Gastrocnemius medialis (tissue), 4 donors: ENCODE results near the gene ARMH1. TPM values are rescaled to one million over a fixed set of nuclear protein-coding genes. Genes with fewer than 3 reads are reported as not detected.

Source experiments
- ATAC-seq, 2 donors: fragments of 150-250 bp; one replicate each; pipeline ENCODE4 v1.9.1; 2016
- DNase-seq, 2 donors: peaks; one replicate each; pipeline ENCODE4 v3.0.0-alpha.2; 2019
- H3K27ac ChIP-seq, 4 donors: fragments of 200-600 bp; sonication (generic); 1 replicate in 1 of 4; 2 replicates in 3 of 4; pipeline ENCODE4 v1.5.1; 2016 to 2018; ENCODE audit warnings: mild to moderate bottlenecking in 2 of 4, moderate library complexity in 1 of 4
- H3K27me3 ChIP-seq, 3 donors: fragments of 200-600 bp; sonication (generic) in 2 of 3; 1 replicate in 1 of 3; 2 replicates in 2 of 3; pipeline versions ENCODE4 v1.5.1 to v1.6.0; 2016 to 2019; ENCODE audit warnings: mild to moderate bottlenecking in 1 of 3, moderate library complexity in 1 of 3
- H3K36me3 ChIP-seq, 2 donors: fragments of 200-600 bp; sonication (generic) in 1 of 2; one replicate each; pipeline ENCODE4 v1.5.1; 2017 to 2018
- H3K4me1 ChIP-seq, 2 donors: fragments of 200-600 bp; sonication (generic) in 1 of 2; one replicate each; pipeline ENCODE4 v1.5.1; 2016 to 2017; ENCODE audit warnings: mild to moderate bottlenecking in 2 of 2
- H3K4me3 ChIP-seq, 4 donors: fragments of 200-600 bp; sonication (generic) in 3 of 4; 1 replicate in 1 of 4; 2 replicates in 3 of 4; pipeline ENCODE4 v1.5.1; 2016 to 2019; ENCODE audit warnings: mild to moderate bottlenecking in 2 of 4
- H3K9me3 ChIP-seq, 3 donors: fragments of 200-600 bp; sonication (generic) in 2 of 3; 1 replicate in 1 of 3; 2 replicates in 2 of 3; pipeline ENCODE4 v1.5.1; 2016 to 2019
- CTCF ChIP-seq, 5 experiments: fragments of 450-650 bp in 3 of 5; fragments of 200-600 bp in 2 of 5; sonication (generic) in 2 of 5; IDR thresholded peaks in 4 of 5; conservative IDR thresholded peaks in 1 of 5; 1 replicate in 4 of 5; 2 replicates in 1 of 5; pipeline ENCODE4 v1.5.1; 2016 to 2019; ENCODE audit warnings: antibody characterized with exemption in 5 of 5, mild to moderate bottlenecking in 3 of 5, moderate library complexity in 3 of 5
- POLR2A ChIP-seq, 2 donors: fragments of 450-650 bp; IDR thresholded peaks; one replicate each; pipeline ENCODE4 v1.6.1; 2017; ENCODE audit warnings: antibody characterized with exemption in 2 of 2, mild to moderate bottlenecking in 2 of 2, moderate library complexity in 2 of 2
- in situ Hi-C, 4 donors: fragments of 200-750 bp; cut with MboI; loops; one replicate each; pipeline versions ENCODE4 v1.15.0 to v1.8.0; 2017; ENCODE audit warnings: low sequenced_read_pairs in 4 of 4
- intact Hi-C: fragments of 100-400 bp; cut with DNase I; formaldehyde crosslinking; loops from one replicate; pipeline ENCODE4 v1.15.1; 2023; ENCODE audit warnings: low total_unique reads
- total RNA-seq, 4 donors: library from RNA; depleted of rRNA; stranded (reverse); fragments of >200 nt; gene quantifications; one replicate each; pipeline versions ENCODE4 v1.1.0 to v1.2.3, GENCODE V29; 2016

The ARMH1 gene
- total RNA-seq, 4 donors from 2014 or later: 0.78 TPM; not detected in 3

- peaks cover 0 to 7% of the 10 kb centered on the region in 2 donors for H3K36me3 ChIP-seq
- in situ Hi-C loops: loop anchor here in 1 of 4 donors (10.0 kb wide), 1 partner anchor 51 kb away; no protein-coding TSS in a partner anchor
- no peak overlapping the region for H3K27ac ChIP-seq
- H3K9me3 ChIP-seq: no peaks in the 10 kb centered on the region
- H3K27me3 ChIP-seq: no peaks in the 10 kb centered on the region
- DNase-seq (no peak), ATAC-seq (no peak)
- no peak for TF ChIP-seq POLR2A (IDR thresholded peaks at IDR 0.05)
- peak in 4 of 5 experiments; percentile 22 to 55 (median 40) for TF ChIP-seq CTCF (IDR thresholded peaks at IDR 0.05 in 4 of 5, conservative IDR thresholded peaks at IDR 0.05 in 1 of 5)
- peaks cover 0 to 11% of the 10 kb centered on the region in 2 donors for H3K4me1 ChIP-seq
- intact Hi-C loops: loop anchor here (10.0 kb wide), 1 partner anchor 441 kb away; the partner anchor contains the start of gene DMAP1
- H3K4me3 ChIP-seq: no peak overlapping the region
These were observed 18.9 kb upstream of the ARMH1 start for GRCh38 chr1:44655609-44656008.

GRCh38 chr1:44659566-44659965, 14.9 kb upstream of the ARMH1 start:
- no peaks in the 10 kb centered on the region for H3K9me3 ChIP-seq
- intact Hi-C loops (loop anchor here (10.0 kb wide), 1 partner anchor 445 kb away; the partner anchor contains the start of gene DMAP1), in situ Hi-C loops (loop anchor here in 1 of 4 donors (10.0 kb wide), 1 partner anchor 55 kb away; no protein-coding TSS in a partner anchor)
- no peak overlapping the region for H3K4me3 ChIP-seq
- no peak overlapping the region for H3K27ac ChIP-seq
- no peaks in the 10 kb centered on the region for H3K27me3 ChIP-seq
- ATAC-seq (no peak), DNase-seq (no peak)
- H3K36me3 ChIP-seq: no peaks in the 10 kb centered on the region
- TF ChIP-seq CTCF (IDR thresholded peaks at IDR 0.05 in 4 of 5, conservative IDR thresholded peaks at IDR 0.05 in 1 of 5) (no peak), POLR2A (IDR thresholded peaks at IDR 0.05) (no peak)
- peaks cover 0 to 8% of the 10 kb centered on the region in 2 donors for H3K4me1 ChIP-seq

- ATAC-seq (peak; percentile 23 to 46), DNase-seq (peak; percentile 21 to 62)
- intact Hi-C loops (no loop called here), in situ Hi-C loops (no loop called here)
- Histone ChIP-seq H3K4me1 (peaks cover 0 to 8% of the 10 kb centered on the region in 2 donors), H3K27ac (no peak overlapping the region), H3K9me3 (no peaks in the 10 kb centered on the region), H3K27me3 (no peaks in the 10 kb centered on the region), H3K4me3 (no peak overlapping the region), H3K36me3 (no peaks in the 10 kb centered on the region)
- TF ChIP-seq POLR2A (IDR thresholded peaks at IDR 0.05) (no peak), CTCF (IDR thresholded peaks at IDR 0.05 in 4 of 5, conservative IDR thresholded peaks at IDR 0.05 in 1 of 5) (no peak)
These were observed 14.3 kb upstream of the ARMH1 start for GRCh38 chr1:44660176-44660575.

- no peak overlapping the region for H3K27ac ChIP-seq
- no peaks in the 10 kb centered on the region for H3K9me3 ChIP-seq
- no peak for DNase-seq
- no peak for TF ChIP-seq POLR2A (IDR thresholded peaks at IDR 0.05)
- TF ChIP-seq CTCF (IDR thresholded peaks at IDR 0.05 in 4 of 5, conservative IDR thresholded peaks at IDR 0.05 in 1 of 5): no peak
- intact Hi-C loops (no loop called here), in situ Hi-C loops (no loop called here)
- no peaks in the 10 kb centered on the region for H3K27me3 ChIP-seq
- H3K4me1 ChIP-seq: peaks cover 0 to 8% of the 10 kb centered on the region in 2 donors
- no peak overlapping the region for H3K4me3 ChIP-seq
- ATAC-seq: no peak
- H3K36me3 ChIP-seq: no peaks in the 10 kb centered on the region
These were observed 12.5 kb upstream of the ARMH1 start for GRCh38 chr1:44661781-44662682.
